Adipose tissue (tissue), 3 donors: ENCODE measurements around the gene RBMX. TPM values are rescaled to one million over a fixed set of nuclear protein-coding genes. Genes with fewer than 3 reads are reported as not detected.
"Not testable (repeated sequence)": the region's sequence is repeated elsewhere in the genome, so short reads cannot be mapped to it uniquely, and the experiment has no call there.

ENCODE experiments used
- H3K27ac ChIP-seq: one replicate; pipeline ENCODE4 v1.5.1; 2013; ENCODE audit warnings: low read depth, low read length
- WGBS, 3 donors: extraction: QIAGEN DNeasy Blood & Tissue Kit; methylation state at CpG; one replicate each; pipeline ENCODE4 v1.1.7; 2013; 5-methylcytosine and 5-hydroxymethylcytosine counted together
- polyA plus RNA-seq, 3 donors: library from polyadenylated mRNA; stranded (reverse); fragments of 200-250 nt; gene quantifications; one replicate each; pipeline ENCODE4 v1.2.3, GENCODE V29; 2013
- donor health status: healthy with polysubstance abuse.
- donor health status: Bipolar disorder and iron deficiency.
- donor health status: healthy.

The RBMX gene
- polyA plus RNA-seq, 3 donors, result 99.6 to 132 (median 111) TPM

- 89 to 97% (median 94%) methylated on average over 3 to 7 of the region's 7 CpGs for WGBS, 3 donors
- no peak overlapping the region for H3K27ac ChIP-seq
Observed at GRCh38 chrX:136889269-136889668, 8.7 kb upstream of the RBMX start.

GRCh38 chrX:136880003-136880451 is 498 bp downstream of the RBMX start:
- 0 to 27% (median 0%) methylated on average over 32 of the region's 32 CpGs for WGBS, 3 donors
- peak overlapping the region; percentile 66 for H3K27ac ChIP-seq

GRCh38 chrX:136879001-136879687 is 1.4 kb downstream of the RBMX start:
- H3K27ac ChIP-seq, result no peak overlapping the region
- WGBS, 3 donors, result 5 to 31% (median 8%) methylated on average over 10 of the region's 10 CpGs

GRCh38 chrX:136878423-136878822 is 2.1 kb downstream of the RBMX start:
- 37 to 62% (median 60%) methylated on average over 5 to 11 of the region's 11 CpGs for WGBS, 3 donors
- no peak overlapping the region for H3K27ac ChIP-seq

GRCh38 chrX:136874114-136874513 is 6.4 kb downstream of the RBMX start:
- WGBS, 3 donors, result 67 to 85% (median 79%) methylated on average over 15 of the region's 15 CpGs
- H3K27ac ChIP-seq, result not testable (repeated sequence)

- whole genome bisulfite sequencing, 3 donors, result 79 to 89% (median 83%) methylated on average over 2 of the region's 2 CpGs
- not testable (repeated sequence) for H3K27ac ChIP-seq
Observed at GRCh38 chrX:136873210-136873609, 7.3 kb downstream of the RBMX start.

- 78 to 80% (median 78%) methylated on average over 5 of the region's 5 CpGs for WGBS, 3 donors
- H3K27ac ChIP-seq, result no peak overlapping the region
Observed at GRCh38 chrX:136872091-136872700, 8.3 kb downstream of the RBMX start.

GRCh38 chrX:136870064-136870463 is 10.5 kb downstream of the RBMX start:
- H3K27ac ChIP-seq, result no peak overlapping the region
- WGBS, 3 donors, result 76 to 96% (median 80%) methylated on average over 1 of the region's 1 CpG

- H3K27ac ChIP-seq, result no peak overlapping the region
- WGBS, 3 donors, result 88 to 98% (median 90%) methylated on average over 9 of the region's 9 CpGs
Observed at GRCh38 chrX:136868283-136869055, 12.1 kb downstream of the RBMX start.

- WGBS, 3 donors, result 48 to 67% (median 57%) methylated on average over 3 of the region's 3 CpGs
Observed at GRCh38 chrX:136867518-136867917, 13.0 kb downstream of the RBMX start.

GRCh38 chrX:136867096-136867491 is 13.4 kb downstream of the RBMX start:
- H3K27ac ChIP-seq, result no peak overlapping the region
- WGBS, 3 donors, result 32 to 72% (median 49%) methylated on average over 4 of the region's 4 CpGs

More at GRCh38 chrX:136867518-136867917, 13.0 kb downstream of the RBMX start:
- H3K27ac ChIP-seq, result no peak overlapping the region

GRCh38 chrX:136866337-136867095 is 14.0 kb downstream of the RBMX start:
- H3K27ac ChIP-seq, result no peak overlapping the region
- 59 to 71% (median 62%) methylated on average over 13 to 14 of the region's 14 CpGs for WGBS, 3 donors

- WGBS, 3 donors, result 89 to 95% (median 93%) methylated on average over 9 of the region's 9 CpGs
- no peak overlapping the region for H3K27ac ChIP-seq
Observed at GRCh38 chrX:136865270-136866158, 15.0 kb downstream of the RBMX start.

GRCh38 chrX:136863826-136864225 is 16.7 kb downstream of the RBMX start:
- 80 to 90% (median 86%) methylated on average over 2 of the region's 2 CpGs for WGBS, 3 donors
- H3K27ac ChIP-seq, result no peak overlapping the region

GRCh38 chrX:136862546-136862945 is 18.0 kb downstream of the RBMX start:
- no peak overlapping the region for H3K27ac ChIP-seq
- WGBS, 3 donors, result 58 to 78% (median 74%) methylated on average over 4 to 5 of the region's 5 CpGs

GRCh38 chrX:136861877-136862276 is 18.6 kb downstream of the RBMX start:
- no peak overlapping the region for H3K27ac ChIP-seq
- WGBS, 3 donors, result 38 to 100% (median 50%) methylated on average over 1 of the region's 1 CpG

GRCh38 chrX:136858007-136858756 is 22.3 kb downstream of the RBMX start:
- 86 to 98% (median 93%) methylated on average over 4 of the region's 4 CpGs for WGBS, 3 donors

More at GRCh38 chrX:136858007-136858756, 22.3 kb downstream of the RBMX start:
- no peak overlapping the region for H3K27ac ChIP-seq
